GM18507 (cell line): ENCODE measurements around the gene MYLK.

Source experiments
- DNase-seq: peaks from one replicate; pipeline ENCODE4 v3.0.0; 2011; ENCODE audit warnings: low read depth; ENCODE audit not compliant: insufficient read length; ENCODE audit errors: extremely low spot score
- FAIRE-seq: peaks from 2 replicates; lab custom pipeline; 2011; peaks lifted over from hg19 to GRCh38; lab: Jason Lieb, UNC

Gene MYLK

GRCh38 chr3:123833398-123833785, 50.7 kb downstream of the MYLK start:
- no peak for FAIRE-seq
- DNase-seq, result no peak

GRCh38 chr3:123832692-123833397, 51.3 kb downstream of the MYLK start:
- DNase-seq (no peak), FAIRE-seq (no peak)

DNA sequence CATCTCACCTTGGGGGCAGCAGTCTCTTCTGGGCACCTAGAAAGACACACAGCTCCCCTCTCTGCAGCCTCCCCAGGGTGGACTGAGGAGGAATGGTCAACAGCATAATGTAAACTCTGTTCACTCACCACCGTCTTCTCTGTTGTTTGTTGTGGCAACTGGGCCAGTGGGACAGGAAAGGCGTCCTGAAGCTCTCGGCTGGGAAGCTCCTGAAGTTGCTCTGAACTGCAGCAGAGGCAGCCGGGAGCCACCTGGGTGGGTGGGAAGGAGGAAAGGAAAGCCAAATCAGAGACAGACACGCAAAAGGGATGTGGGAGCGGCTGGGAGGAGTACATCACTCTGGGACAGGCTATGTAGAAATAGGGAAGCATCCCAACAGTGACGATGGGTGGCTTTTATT, 52.7 kb downstream of the MYLK start:
- DNase-seq, result no peak
- FAIRE-seq, result no peak

GRCh38 chr3:123821920-123822319, 62.2 kb downstream of the MYLK start:
- no peak for FAIRE-seq
- no peak for DNase-seq

- DNase-seq (no peak), FAIRE-seq (no peak)
Observed at GRCh38 chr3:123819949-123820348, 64.2 kb downstream of the MYLK start.

GRCh38 chr3:123818921-123819429, 65.2 kb downstream of the MYLK start:
- FAIRE-seq (no peak), DNase-seq (no peak)

DNA sequence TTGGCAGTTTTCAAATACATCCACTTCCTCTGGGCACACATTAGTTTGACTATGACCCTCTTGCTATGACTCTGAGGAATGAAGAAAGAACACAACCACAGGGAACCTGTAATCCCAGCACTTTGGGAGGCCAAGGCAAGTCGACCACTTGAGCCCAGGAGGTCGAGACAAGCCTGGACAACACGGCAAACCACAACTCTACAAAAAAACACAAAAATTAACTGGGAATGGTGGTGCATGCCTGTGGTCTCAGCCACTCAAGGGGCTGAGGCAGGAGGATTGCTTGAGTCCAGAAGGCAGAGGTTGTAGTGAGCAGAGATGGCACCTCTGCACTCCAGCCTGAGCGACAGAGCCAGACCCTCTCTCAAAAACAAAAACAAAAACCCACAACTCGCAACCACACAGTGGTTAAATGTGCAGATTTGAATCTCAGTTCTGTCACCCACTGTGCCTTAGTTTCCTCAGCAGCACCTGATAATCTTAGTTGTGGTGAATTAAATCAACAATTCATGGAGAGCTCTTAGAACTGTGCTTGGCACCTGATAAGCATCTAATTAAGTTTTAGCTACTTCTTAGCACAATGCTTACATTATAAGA, 65.7 kb downstream of the MYLK start:
- FAIRE-seq (no peak), DNase-seq (no peak)

- FAIRE-seq (no peak), DNase-seq (no peak)
Observed at GRCh38 chr3:123817413-123817812, 66.7 kb downstream of the MYLK start.

DNA sequence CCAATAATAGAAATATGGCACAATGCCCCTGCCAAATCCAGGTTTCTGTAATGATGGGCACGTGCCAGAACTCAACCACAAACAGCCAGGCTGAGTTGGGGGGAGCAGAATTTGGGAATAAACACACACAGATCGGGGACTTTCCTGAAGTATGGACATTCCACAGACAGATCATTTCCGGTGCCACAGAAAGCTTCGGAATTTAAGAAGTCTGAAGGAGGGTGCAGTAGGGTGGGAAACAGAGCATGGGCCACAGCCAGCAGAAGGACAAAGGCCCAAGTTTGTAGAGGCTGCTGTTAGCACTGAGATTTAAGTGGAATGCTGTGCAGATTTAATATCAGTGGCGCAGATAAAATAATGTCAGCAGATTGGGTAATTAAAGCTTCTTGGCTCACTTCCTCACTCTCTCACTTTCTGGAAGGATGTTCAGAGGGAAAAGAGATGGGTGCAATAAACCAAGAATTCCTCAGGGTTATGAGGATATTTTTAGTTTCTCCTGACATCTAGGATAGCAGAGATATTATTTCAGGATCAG, 67.4 kb downstream of the MYLK start:
- no peak for FAIRE-seq
- DNase-seq, result no peak

DNA sequence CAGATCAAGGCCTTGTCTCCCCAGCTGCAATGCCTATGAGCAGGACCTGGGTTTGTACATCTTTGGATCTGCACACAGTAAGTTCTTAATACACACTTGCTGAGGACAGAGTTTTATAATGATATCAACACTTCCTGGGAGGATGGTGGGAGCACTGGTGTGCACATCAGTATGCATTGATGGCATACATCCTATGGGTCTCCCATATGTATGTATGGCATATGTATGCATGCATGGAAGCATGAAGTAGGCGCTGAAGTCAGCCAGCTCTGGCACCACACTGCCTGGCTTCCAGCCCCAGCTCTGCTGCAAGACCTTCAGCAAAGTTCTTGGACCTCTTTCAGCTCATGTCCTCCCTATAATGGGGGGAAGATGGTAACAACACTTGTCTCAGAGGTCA, 68.2 kb downstream of the MYLK start:
- DNase-seq, result no peak
- FAIRE-seq, result no peak

DNA sequence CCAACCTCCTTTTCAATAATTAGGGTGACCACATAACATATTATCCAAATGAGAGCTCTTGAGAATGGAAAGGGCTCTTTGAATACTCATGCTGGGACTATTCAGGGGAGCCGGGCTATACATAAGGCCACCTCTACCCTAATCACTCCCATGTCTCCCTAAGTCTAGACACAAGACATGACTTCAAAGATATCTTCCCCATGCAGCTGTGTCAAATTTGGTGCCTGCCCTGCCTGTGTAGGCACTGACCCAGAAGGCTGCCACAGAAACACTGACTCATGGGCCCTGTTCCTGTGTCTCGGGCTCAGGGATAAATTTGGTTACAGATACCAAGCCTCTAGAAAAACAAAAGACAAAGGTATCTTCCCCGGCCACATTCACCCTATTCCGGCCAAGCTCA, 70.3 kb downstream of the MYLK start:
- DNase-seq (no peak), FAIRE-seq (no peak)

GRCh38 chr3:123809597-123809996, 74.5 kb downstream of the MYLK start:
- no peak for FAIRE-seq

DNA sequence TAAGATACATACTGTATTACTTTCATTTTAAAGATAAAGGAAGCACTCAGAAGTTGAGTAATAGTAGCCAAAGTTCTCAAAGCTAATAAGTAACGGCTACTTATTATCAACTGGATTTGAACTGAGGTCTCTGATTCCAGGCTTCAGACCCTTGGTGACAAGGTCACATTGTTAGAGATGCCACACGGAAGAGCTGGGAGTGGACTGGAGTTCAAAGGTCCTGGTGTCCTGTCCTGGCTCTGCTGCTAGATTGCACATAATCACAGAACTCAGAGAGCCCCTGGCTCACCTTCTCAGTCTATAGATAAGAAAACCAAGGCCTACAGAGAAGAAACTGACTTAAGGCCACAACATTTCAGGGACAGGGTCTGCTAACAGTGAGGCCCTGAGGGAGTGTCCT, 75.3 kb downstream of the MYLK start:
- DNase-seq (no peak), FAIRE-seq (no peak)

More at GRCh38 chr3:123809597-123809996, 74.5 kb downstream of the MYLK start:
- no peak for DNase-seq

DNA sequence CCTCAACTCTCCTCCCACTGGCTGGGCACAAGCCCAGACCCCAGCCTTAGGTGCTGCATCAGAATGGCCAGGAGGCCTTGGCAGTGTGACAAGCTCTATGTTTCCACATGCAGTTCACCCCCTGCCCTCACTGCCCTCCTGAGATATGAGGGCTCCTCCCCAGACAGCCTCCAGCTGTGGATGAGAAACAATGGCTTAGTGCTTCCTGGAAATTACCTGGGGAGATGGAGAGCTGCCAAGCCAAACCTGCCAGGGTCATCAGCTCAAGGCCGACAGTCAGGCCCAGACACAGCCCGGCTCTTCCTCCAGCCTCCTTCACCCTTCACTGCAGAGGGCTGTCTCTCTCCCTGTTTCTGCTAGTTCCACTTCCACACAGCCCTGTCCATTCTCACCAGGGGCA, 76.3 kb downstream of the MYLK start:
- FAIRE-seq (no peak), DNase-seq (no peak)

GRCh38 chr3:123805504-123805903, 78.6 kb downstream of the MYLK start:
- no peak for FAIRE-seq

GRCh38 chr3:123805101-123805500, 79.0 kb downstream of the MYLK start:
- no peak for FAIRE-seq

More at GRCh38 chr3:123805504-123805903, 78.6 kb downstream of the MYLK start:
- DNase-seq, result no peak

GRCh38 chr3:123804676-123805075, 79.5 kb downstream of the MYLK start:
- DNase-seq (no peak), FAIRE-seq (no peak)

More at GRCh38 chr3:123805101-123805500, 79.0 kb downstream of the MYLK start:
- DNase-seq, result no peak

GRCh38 chr3:123803521-123803920, 80.6 kb downstream of the MYLK start:
- no peak for DNase-seq
- FAIRE-seq, result no peak

DNA sequence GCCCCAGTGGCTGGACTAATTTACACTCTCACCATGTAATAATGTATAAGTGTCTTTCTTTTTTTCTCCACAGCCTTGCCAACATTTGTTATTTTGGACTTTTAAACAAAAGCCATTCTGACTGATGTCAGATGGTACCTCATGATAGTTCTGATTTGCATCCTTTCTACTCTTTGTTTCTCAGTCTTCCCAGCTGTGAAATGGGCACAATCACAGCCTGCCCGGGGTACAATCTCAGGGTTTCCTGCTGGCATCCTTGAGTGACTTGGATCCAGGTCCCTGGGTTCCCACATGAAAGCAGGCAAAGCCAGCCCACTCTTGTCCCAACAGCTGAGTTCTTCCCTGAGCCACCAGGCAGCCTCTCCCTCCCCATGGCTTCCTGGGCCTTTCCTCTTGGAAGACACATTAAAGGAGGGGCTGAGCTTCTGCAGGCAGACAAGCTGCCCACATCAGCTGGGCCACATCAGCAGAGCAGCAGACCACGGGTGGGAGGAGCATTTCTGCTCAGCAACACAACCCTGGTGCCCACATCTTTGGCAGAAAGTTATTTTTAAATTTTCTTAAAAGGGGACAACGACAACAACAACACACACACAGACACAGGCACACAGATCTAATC, 82.0 kb downstream of the MYLK start:
- DNase-seq (no peak), FAIRE-seq (no peak)

DNA sequence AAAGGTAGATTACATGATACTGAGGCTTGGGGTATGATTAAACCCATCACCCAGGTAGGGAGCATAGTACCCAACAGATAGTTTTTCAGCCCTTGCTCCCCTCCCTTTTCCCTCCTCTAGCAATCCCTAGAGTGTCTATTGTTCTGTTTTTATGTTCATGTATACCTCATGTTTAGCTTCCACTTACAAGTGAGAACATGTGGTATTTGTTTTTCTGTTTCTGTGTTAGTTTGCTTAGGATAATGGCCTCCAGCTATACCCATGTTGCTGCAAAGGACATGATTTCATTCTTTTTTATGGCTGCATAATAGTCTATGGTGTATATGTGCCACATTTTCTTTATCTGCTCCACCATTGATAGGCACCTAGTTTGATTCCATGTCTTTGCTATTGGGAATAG, 82.7 kb downstream of the MYLK start:
- FAIRE-seq (no peak), DNase-seq (no peak)

DNA sequence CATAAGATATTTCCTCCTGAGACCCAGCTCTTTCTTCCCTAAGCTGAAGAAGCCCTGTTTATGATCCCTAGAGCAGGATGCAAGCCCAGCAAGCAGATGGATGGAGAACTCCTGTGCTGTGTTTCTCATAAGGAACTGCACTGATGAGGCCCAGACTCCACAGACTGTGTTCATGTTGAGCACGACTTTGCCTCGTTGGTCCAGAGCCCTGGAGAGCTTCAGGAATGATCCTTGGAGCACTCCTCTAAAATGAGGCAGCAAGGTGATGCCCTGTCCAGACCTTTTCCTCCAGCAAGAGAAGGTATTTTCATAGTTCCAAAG, 83.8 kb downstream of the MYLK start:
- DNase-seq (no peak), FAIRE-seq (no peak)
